ENCODE measurements around the gene PCSK4. TPM values are rescaled to one million over a fixed set of nuclear protein-coding genes. Genes with fewer than 3 reads are reported as not detected.
A peak's percentile ranks its signal among the peaks of the same experiment; 100 is the strongest.

PCSK4 gene
- polyA plus RNA-seq, 2 of the 4 experiments (the other 2 are of a cell fraction): 0.76 to 2.1 TPM

DNA sequence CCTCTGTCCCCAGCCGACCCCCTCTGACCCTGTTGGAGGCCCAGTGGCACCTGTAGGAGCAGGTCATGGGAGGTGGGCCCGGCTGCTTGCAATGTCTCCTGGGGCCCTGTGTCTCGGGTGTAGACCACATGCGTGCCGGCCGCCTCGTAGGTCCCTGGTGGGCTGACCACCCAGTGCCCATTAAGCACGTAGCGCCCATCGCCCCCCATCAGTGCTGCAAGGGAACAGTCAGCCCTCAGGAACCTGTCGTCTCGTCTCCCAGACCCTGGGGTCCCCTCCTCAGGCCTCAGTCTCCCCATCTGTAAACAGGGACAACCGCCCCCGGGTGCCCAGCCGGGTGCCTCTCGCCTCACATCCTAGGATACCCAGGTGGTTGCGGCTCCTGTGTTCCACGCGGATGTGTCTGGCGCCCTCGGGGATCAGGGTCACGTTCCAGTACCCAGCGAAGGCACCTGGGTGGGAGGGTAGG, 17.1 kb upstream of the PCSK4 start:
- 100% methylated on average over 10 of the region's 23 CpGs for WGBS (ENCODE audit: missing lambda C conversion rate)
- POLR2A ChIA-PET: no interaction called here
- Histone ChIP-seq H3K9me3 (no peaks in the 10 kb centered on the region), H3K4me2 (peak overlapping the region; percentile 77), H3K4me3 (peak overlapping the region; percentile 57; the same call in 1 of the 3 replicates), H3K4me1 (peaks cover 11% of the 10 kb centered on the region; the same call in 2 of the 3 replicates), H3K27ac (peak overlapping the region; percentile 88 to 91; a peak in 5 of 6 replicates)
- no peak for FAIRE-seq
- CTCF ChIA-PET: interaction anchor here (0.6 to 1.5 kb wide), 2 partner anchors 15 to 654 kb away, joined by 4 to 5 read pairs; no protein-coding TSS in a partner anchor
- ATAC-seq: no peak
- no peak for DNase-seq (ENCODE audit: low read depth in 1 of 2, low spot score in 1 of 2)
- TF ChIP-seq, protein P1, sequence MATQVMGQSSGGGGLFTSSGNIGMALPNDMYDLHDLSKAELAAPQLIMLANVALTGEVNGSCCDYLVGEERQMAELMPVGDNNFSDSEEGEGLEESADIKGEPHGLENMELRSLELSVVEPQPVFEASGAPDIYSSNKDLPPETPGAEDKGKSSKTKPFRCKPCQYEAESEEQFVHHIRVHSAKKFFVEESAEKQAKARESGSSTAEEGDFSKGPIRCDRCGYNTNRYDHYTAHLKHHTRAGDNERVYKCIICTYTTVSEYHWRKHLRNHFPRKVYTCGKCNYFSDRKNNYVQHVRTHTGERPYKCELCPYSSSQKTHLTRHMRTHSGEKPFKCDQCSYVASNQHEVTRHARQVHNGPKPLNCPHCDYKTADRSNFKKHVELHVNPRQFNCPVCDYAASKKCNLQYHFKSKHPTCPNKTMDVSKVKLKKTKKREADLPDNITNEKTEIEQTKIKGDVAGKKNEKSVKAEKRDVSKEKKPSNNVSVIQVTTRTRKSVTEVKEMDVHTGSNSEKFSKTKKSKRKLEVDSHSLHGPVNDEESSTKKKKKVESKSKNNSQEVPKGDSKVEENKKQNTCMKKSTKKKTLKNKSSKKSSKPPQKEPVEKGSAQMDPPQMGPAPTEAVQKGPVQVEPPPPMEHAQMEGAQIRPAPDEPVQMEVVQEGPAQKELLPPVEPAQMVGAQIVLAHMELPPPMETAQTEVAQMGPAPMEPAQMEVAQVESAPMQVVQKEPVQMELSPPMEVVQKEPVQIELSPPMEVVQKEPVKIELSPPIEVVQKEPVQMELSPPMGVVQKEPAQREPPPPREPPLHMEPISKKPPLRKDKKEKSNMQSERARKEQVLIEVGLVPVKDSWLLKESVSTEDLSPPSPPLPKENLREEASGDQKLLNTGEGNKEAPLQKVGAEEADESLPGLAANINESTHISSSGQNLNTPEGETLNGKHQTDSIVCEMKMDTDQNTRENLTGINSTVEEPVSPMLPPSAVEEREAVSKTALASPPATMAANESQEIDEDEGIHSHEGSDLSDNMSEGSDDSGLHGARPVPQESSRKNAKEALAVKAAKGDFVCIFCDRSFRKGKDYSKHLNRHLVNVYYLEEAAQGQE (IDR thresholded peaks at IDR 0.05): no peak
- TF ChIP-seq, protein P2, sequence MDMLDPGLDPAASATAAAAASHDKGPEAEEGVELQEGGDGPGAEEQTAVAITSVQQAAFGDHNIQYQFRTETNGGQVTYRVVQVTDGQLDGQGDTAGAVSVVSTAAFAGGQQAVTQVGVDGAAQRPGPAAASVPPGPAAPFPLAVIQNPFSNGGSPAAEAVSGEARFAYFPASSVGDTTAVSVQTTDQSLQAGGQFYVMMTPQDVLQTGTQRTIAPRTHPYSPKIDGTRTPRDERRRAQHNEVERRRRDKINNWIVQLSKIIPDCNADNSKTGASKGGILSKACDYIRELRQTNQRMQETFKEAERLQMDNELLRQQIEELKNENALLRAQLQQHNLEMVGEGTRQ (IDR thresholded peaks at IDR 0.05): no peak
- TF ChIP-seq ESRRA (IDR thresholded peaks at IDR 0.05; ENCODE audit: borderline replicate concordance, low read length): no peak
- no peak for TF ChIP-seq KDM5A (IDR thresholded peaks at IDR 0.05)
- TF ChIP-seq MAZ (IDR thresholded peaks at IDR 0.05; ENCODE audit: borderline replicate concordance, low read depth, low read length): no peak
- no peak for TF ChIP-seq HOXB13 (CRISPR knock-in tag; IDR thresholded peaks at IDR 0.05; ENCODE audit: low read depth)
- TF ChIP-seq, protein P3, sequence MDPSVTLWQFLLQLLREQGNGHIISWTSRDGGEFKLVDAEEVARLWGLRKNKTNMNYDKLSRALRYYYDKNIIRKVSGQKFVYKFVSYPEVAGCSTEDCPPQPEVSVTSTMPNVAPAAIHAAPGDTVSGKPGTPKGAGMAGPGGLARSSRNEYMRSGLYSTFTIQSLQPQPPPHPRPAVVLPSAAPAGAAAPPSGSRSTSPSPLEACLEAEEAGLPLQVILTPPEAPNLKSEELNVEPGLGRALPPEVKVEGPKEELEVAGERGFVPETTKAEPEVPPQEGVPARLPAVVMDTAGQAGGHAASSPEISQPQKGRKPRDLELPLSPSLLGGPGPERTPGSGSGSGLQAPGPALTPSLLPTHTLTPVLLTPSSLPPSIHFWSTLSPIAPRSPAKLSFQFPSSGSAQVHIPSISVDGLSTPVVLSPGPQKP (IDR thresholded peaks at IDR 0.05; ENCODE audit: low read depth, low read length): no peak
- TF ChIP-seq JUN (IDR thresholded peaks at IDR 0.05): no peak

GRCh38 chr19:1505991-1506881, 16.1 kb upstream of the PCSK4 start:
- DNase-seq (ENCODE audit: low read depth in 1 of 2, low spot score in 1 of 2) (no peak), ATAC-seq (no peak), FAIRE-seq (no peak)
- no peak overlapping the region for H3K4me3 ChIP-seq
- WGBS (ENCODE audit: missing lambda C conversion rate): 88% methylated on average over 16 of the region's 45 CpGs
- H3K9me3 ChIP-seq: no peaks in the 10 kb centered on the region
- TF ChIP-seq CBX2 (IDR thresholded peaks at IDR 0.05; ENCODE audit: borderline replicate concordance, low read depth): no peak
- TF ChIP-seq ESRRA (IDR thresholded peaks at IDR 0.05; ENCODE audit: borderline replicate concordance, low read length): no peak
- TF ChIP-seq POLR2AphosphoS2 (conservative IDR thresholded peaks at IDR 0.05; ENCODE audit: low read length): no peak
- no peak for TF ChIP-seq FOSL2 (IDR thresholded peaks at IDR 0.05)
- no peak for TF ChIP-seq FOSL2 (CRISPR knock-in tag; IDR thresholded peaks at IDR 0.05)
- no peak for TF ChIP-seq FOXS1 (CRISPR knock-in tag; IDR thresholded peaks at IDR 0.05)
- no peak for TF ChIP-seq KDM5A (IDR thresholded peaks at IDR 0.05)
- no peak for TF ChIP-seq CHD2 (IDR thresholded peaks at IDR 0.05; ENCODE audit: low read length, partially characterized antibody)
- TF ChIP-seq BHLHE40 (IDR thresholded peaks at IDR 0.05; ENCODE audit: low read depth, low read length): no peak
- TF ChIP-seq HOXB5 (CRISPR knock-in tag; IDR thresholded peaks at IDR 0.05): no peak
- no peak for TF ChIP-seq HEYL (CRISPR knock-in tag; IDR thresholded peaks at IDR 0.05)
- TF ChIP-seq, protein P4, sequence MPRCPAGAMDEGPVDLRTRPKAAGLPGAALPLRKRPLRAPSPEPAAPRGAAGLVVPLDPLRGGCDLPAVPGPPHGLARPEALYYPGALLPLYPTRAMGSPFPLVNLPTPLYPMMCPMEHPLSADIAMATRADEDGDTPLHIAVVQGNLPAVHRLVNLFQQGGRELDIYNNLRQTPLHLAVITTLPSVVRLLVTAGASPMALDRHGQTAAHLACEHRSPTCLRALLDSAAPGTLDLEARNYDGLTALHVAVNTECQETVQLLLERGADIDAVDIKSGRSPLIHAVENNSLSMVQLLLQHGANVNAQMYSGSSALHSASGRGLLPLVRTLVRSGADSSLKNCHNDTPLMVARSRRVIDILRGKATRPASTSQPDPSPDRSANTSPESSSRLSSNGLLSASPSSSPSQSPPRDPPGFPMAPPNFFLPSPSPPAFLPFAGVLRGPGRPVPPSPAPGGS (IDR thresholded peaks at IDR 0.05): no peak
- TF ChIP-seq HOXA7 (CRISPR knock-in tag; IDR thresholded peaks at IDR 0.05): no peak
- TF ChIP-seq, protein P5, sequence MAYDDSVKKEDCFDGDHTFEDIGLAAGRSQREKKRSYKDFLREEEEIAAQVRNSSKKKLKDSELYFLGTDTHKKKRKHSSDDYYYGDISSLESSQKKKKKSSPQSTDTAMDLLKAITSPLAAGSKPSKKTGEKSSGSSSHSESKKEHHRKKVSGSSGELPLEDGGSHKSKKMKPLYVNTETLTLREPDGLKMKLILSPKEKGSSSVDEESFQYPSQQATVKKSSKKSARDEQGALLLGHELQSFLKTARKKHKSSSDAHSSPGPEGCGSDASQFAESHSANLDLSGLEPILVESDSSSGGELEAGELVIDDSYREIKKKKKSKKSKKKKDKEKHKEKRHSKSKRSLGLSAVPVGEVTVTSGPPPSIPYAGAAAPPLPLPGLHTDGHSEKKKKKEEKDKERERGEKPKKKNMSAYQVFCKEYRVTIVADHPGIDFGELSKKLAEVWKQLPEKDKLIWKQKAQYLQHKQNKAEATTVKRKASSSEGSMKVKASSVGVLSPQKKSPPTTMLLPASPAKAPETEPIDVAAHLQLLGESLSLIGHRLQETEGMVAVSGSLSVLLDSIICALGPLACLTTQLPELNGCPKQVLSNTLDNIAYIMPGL (CRISPR knock-in tag; IDR thresholded peaks at IDR 0.05; ENCODE audit: borderline replicate concordance): no peak
- H3K27ac ChIP-seq: no peak overlapping the region
- POLR2A ChIA-PET: no interaction called here
- H3K4me2 ChIP-seq: no peak overlapping the region
- H3K4me1 ChIP-seq: peaks cover 12% of the 10 kb centered on the region; the same call in 2 of the 3 replicates
- CTCF ChIA-PET: no interaction called here

All from A549 (cell line).